ENCODE results near the gene DPF1.
A peak's percentile ranks its signal among the peaks of the same experiment; 100 is the strongest.
"Not testable (repeated sequence)": the region's sequence is repeated elsewhere in the genome, so short reads cannot be mapped to it uniquely, and the experiment has no call there.

DPF1 gene

GRCh38 chr19:38263689-38264485, 39.9 kb upstream of the DPF1 start:
- Histone ChIP-seq H2AFZ (ENCODE audit: low read length) (peak overlapping the region; percentile 69), H3K9me3 (replicated peaks; ENCODE audit: insufficient read depth, low read length) (no peaks in the 10 kb centered on the region), H3K4me2 (ENCODE audit: low read depth, low read length) (peak overlapping the region; percentile 56; the same call in 1 of the 2 replicates), H3K79me2 (ENCODE audit: low read length) (no peaks in the 10 kb centered on the region), H3F3A (ENCODE audit: insufficient read depth, low read length) (no peaks in the 10 kb centered on the region), H3K9me2 (replicated peaks; ENCODE audit: insufficient read depth, low read length) (no peaks in the 10 kb centered on the region), H3K4me1 (ENCODE audit: low read length) (0 out of 2 replicates have a peak, but pooled peaks cover 2% of the 10 kb centered on the region), H3K4me3 (ENCODE audit: low read length) (peak overlapping the region; percentile 67), H4K20me1 (ENCODE audit: insufficient read depth, low read length) (no peaks in the 10 kb centered on the region), H3K27ac (ENCODE audit: low read length) (peak overlapping the region; percentile 63; the same call in 1 of the 2 replicates), H3K27me3 (replicated peaks; ENCODE audit: insufficient read depth, low read length) (no peaks in the 10 kb centered on the region), H3K36me3 (replicated peaks; ENCODE audit: insufficient read depth, low read length) (no peaks in the 10 kb centered on the region), H3K9ac (ENCODE audit: low read length) (peak overlapping the region; percentile 55; the same call in 1 of the 2 replicates)
- TF ChIP-seq EZH2 (optimal IDR thresholded peaks at IDR 0.05; ENCODE audit: low read depth, low read length) (no peak), EZH2phosphoT487 (IDR thresholded peaks at IDR 0.05; ENCODE audit: low read length) (no peak), CTCF (IDR thresholded peaks at IDR 0.05; ENCODE audit: low read length) (no peak)
- peak; percentile 79 for DNase-seq

GRCh38 chr19:38262585-38263268, 38.7 kb upstream of the DPF1 start:
- Histone ChIP-seq H3K4me1 (ENCODE audit: low read length) (0 out of 2 replicates have a peak, but pooled peaks cover 2% of the 10 kb centered on the region), H3K9me2 (replicated peaks; ENCODE audit: insufficient read depth, low read length) (no peaks in the 10 kb centered on the region), H3K36me3 (replicated peaks; ENCODE audit: insufficient read depth, low read length) (no peaks in the 10 kb centered on the region), H3K9me3 (replicated peaks; ENCODE audit: insufficient read depth, low read length) (no peaks in the 10 kb centered on the region), H3K9ac (ENCODE audit: low read length) (no peak overlapping the region), H3K27me3 (replicated peaks; ENCODE audit: insufficient read depth, low read length) (no peaks in the 10 kb centered on the region), H4K20me1 (ENCODE audit: insufficient read depth, low read length) (no peaks in the 10 kb centered on the region), H3K79me2 (ENCODE audit: low read length) (no peaks in the 10 kb centered on the region), H3F3A (ENCODE audit: insufficient read depth, low read length) (no peaks in the 10 kb centered on the region), H2AFZ (ENCODE audit: low read length) (no peak overlapping the region), H3K4me2 (ENCODE audit: low read depth, low read length) (no peak overlapping the region), H3K4me3 (ENCODE audit: low read length) (no peak overlapping the region), H3K27ac (ENCODE audit: low read length) (no peak overlapping the region)
- no peak for TF ChIP-seq EZH2 (optimal IDR thresholded peaks at IDR 0.05; ENCODE audit: low read depth, low read length)
- no peak for TF ChIP-seq EZH2phosphoT487 (IDR thresholded peaks at IDR 0.05; ENCODE audit: low read length)
- TF ChIP-seq CTCF (IDR thresholded peaks at IDR 0.05; ENCODE audit: low read length): no peak
- no peak for DNase-seq

GRCh38 chr19:38261942-38262341, 37.9 kb upstream of the DPF1 start:
- not testable (repeated sequence) for H3K27ac ChIP-seq (ENCODE audit: low read length); H3K4me1 ChIP-seq (ENCODE audit: low read length); H3K79me2 ChIP-seq (ENCODE audit: low read length); H3K4me3 ChIP-seq (ENCODE audit: low read length); DNase-seq; H3K4me2 ChIP-seq (ENCODE audit: low read depth, low read length); H3K9ac ChIP-seq (ENCODE audit: low read length); H3K27me3 ChIP-seq (replicated peaks; ENCODE audit: insufficient read depth, low read length); H3K9me3 ChIP-seq (replicated peaks; ENCODE audit: insufficient read depth, low read length); H3K9me2 ChIP-seq (replicated peaks; ENCODE audit: insufficient read depth, low read length); H3K36me3 ChIP-seq (replicated peaks; ENCODE audit: insufficient read depth, low read length); H2AFZ ChIP-seq (ENCODE audit: low read length); H3F3A ChIP-seq (ENCODE audit: insufficient read depth, low read length); H4K20me1 ChIP-seq (ENCODE audit: insufficient read depth, low read length)
